SJSA1 (cell line): Measurements from ENCODE around the gene PTGER3. TPM values are rescaled to one million over a fixed set of nuclear protein-coding genes. Genes with fewer than 3 reads are reported as not detected.

ENCODE experiments used
- DNase-seq, 2 experiments: peaks; one replicate each; pipeline ENCODE4 v3.0.0-alpha.2; 2015 to 2020; ENCODE audit warnings: low spot score in 2 of 2, low read depth in 1 of 2
- H3K27ac ChIP-seq: fragments of 250-450 bp; sonication (Bioruptor Pico); 2 replicates; pipeline ENCODE4 v1.5.1; 2020; ENCODE audit warnings: mild to moderate bottlenecking, moderate library complexity
- H3K27me3 ChIP-seq: fragments of 250-450 bp; sonication (Bioruptor Pico); replicated peaks from 2 replicates; pipeline ENCODE4 v1.5.1; 2020; ENCODE audit warnings: mild to moderate bottlenecking, moderate library complexity
- H3K36me3 ChIP-seq: fragments of 250-450 bp; sonication (Bioruptor Pico); 2 replicates; pipeline ENCODE4 v1.5.1; 2020; ENCODE audit warnings: mild to moderate bottlenecking
- H3K4me1 ChIP-seq: fragments of 250-450 bp; sonication (Bioruptor Pico); replicated peaks from 2 replicates; pipeline ENCODE4 v1.6.1; 2021; ENCODE audit warnings: mild to moderate bottlenecking
- H3K4me3 ChIP-seq: fragments of 250-450 bp; sonication (Bioruptor Pico); 2 replicates; pipeline ENCODE4 v1.5.1; 2020; ENCODE audit warnings: mild to moderate bottlenecking
- H3K9me3 ChIP-seq: fragments of 250-450 bp; sonication (Bioruptor Pico); replicated peaks from 2 replicates; pipeline ENCODE4 v1.5.1; 2020; ENCODE audit warnings: mild to moderate bottlenecking
- total RNA-seq: library from RNA; depleted of rRNA; stranded (reverse); fragments of >200 nt; shearing (Covaris generic); gene quantifications from 2 replicates; pipeline ENCODE4 v1.2.3, GENCODE V29; 2014

PTGER3 gene
- total RNA-seq, 1 experiment from 2014 or later = 14.9 TPM

- Histone ChIP-seq H3K4me3 (no peak overlapping the region), H3K4me1 (no peaks in the 10 kb centered on the region), H3K36me3 (no peaks in the 10 kb centered on the region), H3K27me3 (0 out of 2 replicates have a peak, but pooled peaks cover 2% of the 10 kb centered on the region), H3K9me3 (no peaks in the 10 kb centered on the region; the same call in 1 of the 2 replicates), H3K27ac (no peak overlapping the region)
- no peak for DNase-seq
Observed at GRCh38 chr1:70979313-70979712, 68.3 kb downstream of the PTGER3 start.

DNA sequence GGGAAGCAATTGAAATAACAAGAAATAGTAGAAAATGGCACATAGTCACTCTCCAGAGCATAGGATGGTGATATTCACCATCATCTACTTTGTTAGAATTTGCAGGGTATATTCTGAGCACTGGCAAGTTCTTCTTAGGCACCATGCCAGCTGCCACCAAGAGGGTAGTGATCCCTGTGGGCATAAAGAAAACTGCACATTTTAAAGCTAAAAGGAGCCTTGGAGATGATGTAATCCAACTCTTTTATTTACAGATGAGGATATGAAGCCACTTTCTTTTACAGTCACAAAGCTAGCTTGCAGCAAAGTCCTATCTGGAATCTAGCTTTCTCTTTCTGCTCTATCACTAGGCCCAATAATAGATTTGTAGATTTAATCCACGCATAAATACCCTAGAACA lies 69.0 kb downstream of the PTGER3 start:
- Histone ChIP-seq H3K4me3 (no peak overlapping the region), H3K27me3 (0 out of 2 replicates have a peak, but pooled peaks cover 2% of the 10 kb centered on the region), H3K9me3 (no peaks in the 10 kb centered on the region; the same call in 1 of the 2 replicates), H3K36me3 (no peaks in the 10 kb centered on the region), H3K27ac (no peak overlapping the region), H3K4me1 (no peaks in the 10 kb centered on the region)
- DNase-seq = no peak

GRCh38 chr1:70977575-70977974 lies 70.0 kb downstream of the PTGER3 start:
- H3K9me3 ChIP-seq = no peaks in the 10 kb centered on the region; the same call in 1 of the 2 replicates
- no peaks in the 10 kb centered on the region for H3K36me3 ChIP-seq
- 0 out of 2 replicates have a peak, but pooled peaks cover 2% of the 10 kb centered on the region for H3K27me3 ChIP-seq
- no peak overlapping the region for H3K4me3 ChIP-seq
- no peak overlapping the region for H3K27ac ChIP-seq
- no peaks in the 10 kb centered on the region for H3K4me1 ChIP-seq
- DNase-seq = no peak

DNA sequence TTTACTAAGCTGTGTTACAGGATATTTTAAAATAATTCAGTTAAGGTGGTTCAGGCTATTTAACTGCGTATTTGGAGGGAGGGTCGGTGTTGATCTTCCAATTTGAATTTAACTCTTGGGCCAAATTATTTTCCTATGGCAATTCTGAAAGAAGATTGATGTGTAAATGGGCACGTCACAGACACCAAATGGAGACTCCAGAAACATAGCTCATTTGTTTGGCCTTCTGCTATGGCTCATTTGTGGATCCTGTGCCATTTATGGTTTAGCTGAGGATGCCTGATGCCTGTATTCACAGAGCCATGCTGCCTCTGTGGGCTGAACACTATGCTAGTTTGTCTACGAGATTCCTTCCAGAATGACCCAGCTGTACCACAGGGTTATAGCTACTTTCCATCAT lies 70.6 kb downstream of the PTGER3 start:
- Histone ChIP-seq H3K4me3 (no peak overlapping the region), H3K27me3 (0 out of 2 replicates have a peak, but pooled peaks cover 2% of the 10 kb centered on the region)
- no peak for DNase-seq

GRCh38 chr1:70973754-70974153 lies 73.9 kb downstream of the PTGER3 start:
- Histone ChIP-seq H3K36me3 (no peaks in the 10 kb centered on the region), H3K4me1 (no peaks in the 10 kb centered on the region), H3K27me3 (0 out of 2 replicates have a peak, but pooled peaks cover 2% of the 10 kb centered on the region), H3K9me3 (no peaks in the 10 kb centered on the region), H3K27ac (no peak overlapping the region), H3K4me3 (no peak overlapping the region)
- DNase-seq = no peak

More for the DNA sequence above, 70.6 kb downstream of the PTGER3 start:
- H3K27ac ChIP-seq = no peak overlapping the region
- H3K4me1 ChIP-seq = no peaks in the 10 kb centered on the region
- no peaks in the 10 kb centered on the region; the same call in 1 of the 2 replicates for H3K9me3 ChIP-seq
- H3K36me3 ChIP-seq = no peaks in the 10 kb centered on the region

DNA sequence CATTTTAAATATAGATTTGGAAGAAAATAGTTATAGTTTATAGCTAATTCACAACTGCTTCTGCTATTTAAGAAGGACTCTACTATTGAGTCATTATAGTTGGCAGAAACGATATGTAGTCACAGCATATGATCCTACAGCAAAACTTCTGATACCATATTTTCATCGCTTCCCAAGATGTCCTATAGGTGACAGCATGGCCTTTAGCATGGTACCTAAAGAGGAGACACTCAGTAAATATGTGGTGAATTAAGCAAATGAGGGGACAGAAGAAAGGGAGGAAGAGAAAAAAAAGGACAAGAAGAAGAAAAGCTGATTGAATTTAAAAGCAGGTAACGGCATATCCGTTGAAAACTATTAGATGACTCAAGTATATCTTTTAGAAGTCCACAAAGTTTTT lies 77.2 kb downstream of the PTGER3 start:
- no peaks in the 10 kb centered on the region for H3K36me3 ChIP-seq
- peaks cover 3% of the 10 kb centered on the region; the same call in 1 of the 2 replicates for H3K27me3 ChIP-seq
- no peak for DNase-seq
- H3K4me3 ChIP-seq = no peak overlapping the region
- no peaks in the 10 kb centered on the region for H3K9me3 ChIP-seq
- H3K4me1 ChIP-seq = no peaks in the 10 kb centered on the region
- no peak overlapping the region for H3K27ac ChIP-seq

DNA sequence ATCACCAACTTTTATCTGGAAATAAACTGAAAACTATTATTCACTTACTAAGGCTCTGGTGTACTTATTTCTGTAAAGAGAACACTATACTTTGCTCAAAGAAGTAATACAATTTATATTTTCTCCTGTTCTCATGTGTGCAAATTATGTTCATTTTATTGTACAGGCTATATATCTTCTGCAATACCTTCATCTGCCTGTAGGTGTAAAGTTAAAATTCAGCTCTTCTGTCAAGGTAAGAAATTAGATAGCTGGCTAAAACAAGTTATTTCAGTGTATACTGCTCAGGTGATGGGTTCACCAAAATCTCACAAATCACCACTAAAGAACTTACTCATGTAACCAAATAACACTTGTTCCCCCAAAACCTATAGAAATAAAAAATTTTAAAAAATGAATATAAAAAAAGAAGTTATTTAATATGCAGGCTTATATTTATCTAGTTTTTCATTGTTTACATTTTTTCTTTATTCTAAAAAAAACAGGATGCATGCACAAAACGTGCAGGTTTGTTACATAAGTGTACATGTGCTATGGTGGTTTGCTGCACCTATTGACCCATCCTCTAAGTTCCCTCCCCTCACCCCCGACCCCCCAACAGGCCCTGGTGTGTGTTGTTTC lies 81.5 kb downstream of the PTGER3 start:
- Histone ChIP-seq H3K27ac (no peak overlapping the region), H3K4me1 (no peaks in the 10 kb centered on the region), H3K9me3 (no peaks in the 10 kb centered on the region), H3K36me3 (no peaks in the 10 kb centered on the region), H3K4me3 (no peak overlapping the region), H3K27me3 (peaks cover 3% of the 10 kb centered on the region; the same call in 1 of the 2 replicates)
- DNase-seq = no peak

GRCh38 chr1:70963374-70963773 lies 84.2 kb downstream of the PTGER3 start:
- H3K9me3 ChIP-seq = no peaks in the 10 kb centered on the region
- H3K27me3 ChIP-seq = peaks cover 3% of the 10 kb centered on the region; the same call in 1 of the 2 replicates
- no peak overlapping the region for H3K27ac ChIP-seq
- H3K4me1 ChIP-seq = no peaks in the 10 kb centered on the region
- H3K4me3 ChIP-seq = no peak overlapping the region
- DNase-seq = no peak
- H3K36me3 ChIP-seq = no peaks in the 10 kb centered on the region

DNA sequence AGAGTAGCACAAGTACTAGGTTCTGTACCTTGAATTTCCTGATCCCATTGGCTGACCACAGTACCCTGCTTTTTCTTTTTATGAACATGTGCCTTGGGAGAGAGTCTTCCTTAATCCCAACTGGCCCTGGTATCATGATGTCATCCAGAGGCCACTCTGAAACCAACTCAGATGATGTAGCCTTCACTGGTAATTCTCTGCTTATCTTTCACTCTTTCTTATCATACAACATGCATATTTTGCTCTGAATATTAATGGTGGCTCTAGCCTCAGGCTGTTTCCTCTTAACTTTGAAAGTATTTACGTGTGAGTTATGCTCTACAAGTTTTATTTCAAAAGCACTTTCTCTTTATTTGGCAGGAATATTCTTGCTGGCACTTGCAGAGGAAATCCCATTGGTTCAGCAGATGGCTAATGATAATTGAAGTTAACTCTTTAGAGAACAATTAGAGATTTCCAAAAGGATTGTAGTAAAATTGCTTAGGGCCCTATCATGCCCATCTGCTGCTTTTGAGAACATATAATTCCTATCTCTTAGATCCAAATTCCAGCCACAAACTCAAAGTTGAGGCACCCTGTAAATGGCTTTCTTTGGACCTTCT lies 86.1 kb downstream of the PTGER3 start:
- H3K27me3 ChIP-seq = no peaks in the 10 kb centered on the region; the same call in 1 of the 2 replicates
- no peaks in the 10 kb centered on the region for H3K4me1 ChIP-seq
- no peaks in the 10 kb centered on the region for H3K9me3 ChIP-seq
- DNase-seq = no peak
- H3K36me3 ChIP-seq = no peaks in the 10 kb centered on the region
- no peak overlapping the region for H3K27ac ChIP-seq
- H3K4me3 ChIP-seq = no peak overlapping the region

- no peaks in the 10 kb centered on the region for H3K36me3 ChIP-seq
Observed at GRCh38 chr1:70948396-70949017, 99.1 kb downstream of the PTGER3 start.

DNA sequence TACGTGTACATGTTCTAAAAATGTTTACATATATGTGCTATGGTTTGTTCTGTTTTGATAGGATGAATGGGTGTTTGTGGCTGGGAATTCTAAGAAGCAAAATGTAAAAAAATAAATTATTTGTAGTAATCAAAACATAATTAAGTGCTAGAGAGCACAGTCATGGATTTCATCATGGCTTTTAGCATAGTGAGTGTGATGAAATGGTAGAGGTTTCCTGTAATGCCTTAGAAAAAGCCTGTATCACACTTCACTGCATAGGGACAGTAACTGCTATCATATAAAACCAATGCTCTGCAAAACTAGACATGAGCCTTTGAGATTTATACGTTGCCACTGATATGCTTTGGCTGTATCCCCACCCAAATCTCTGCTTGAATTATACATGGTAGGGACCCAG lies 99.8 kb downstream of the PTGER3 start:
- H3K9me3 ChIP-seq = no peaks in the 10 kb centered on the region
- H3K27ac ChIP-seq = no peak overlapping the region

More at GRCh38 chr1:70948396-70949017, 99.1 kb downstream of the PTGER3 start:
- no peak for DNase-seq
- Histone ChIP-seq H3K27me3 (no peaks in the 10 kb centered on the region), H3K4me1 (no peaks in the 10 kb centered on the region), H3K27ac (no peak overlapping the region), H3K4me3 (no peak overlapping the region), H3K9me3 (no peaks in the 10 kb centered on the region)

DNA sequence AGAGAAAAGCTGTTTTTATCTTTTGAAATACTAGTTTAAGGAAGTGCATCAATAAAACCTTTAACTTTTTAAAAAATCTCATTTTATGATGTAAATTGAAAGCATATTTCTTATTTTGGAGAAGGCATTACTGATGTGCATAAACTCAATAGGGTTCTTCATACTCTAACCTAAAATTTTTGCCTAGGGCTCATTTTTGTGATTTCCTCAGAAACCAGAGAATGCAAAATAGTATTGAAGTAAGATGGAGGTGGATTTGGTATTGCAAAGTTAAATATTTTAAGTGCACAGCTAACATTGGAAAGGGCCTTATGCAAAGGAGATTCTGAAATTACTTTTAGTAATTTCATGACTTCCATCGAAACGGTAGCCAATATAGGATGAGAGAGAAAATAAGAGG lies 101.9 kb downstream of the PTGER3 start:
- Histone ChIP-seq H3K9me3 (no peaks in the 10 kb centered on the region), H3K27ac (no peak overlapping the region), H3K4me1 (no peaks in the 10 kb centered on the region), H3K27me3 (no peaks in the 10 kb centered on the region), H3K36me3 (no peaks in the 10 kb centered on the region), H3K4me3 (no peak overlapping the region)
- DNase-seq = no peak

More for the DNA sequence above, 99.8 kb downstream of the PTGER3 start:
- no peak overlapping the region for H3K4me3 ChIP-seq
- no peak for DNase-seq
- no peaks in the 10 kb centered on the region for H3K36me3 ChIP-seq
- H3K27me3 ChIP-seq = no peaks in the 10 kb centered on the region
- H3K4me1 ChIP-seq = no peaks in the 10 kb centered on the region

- H3K27me3 ChIP-seq = no peaks in the 10 kb centered on the region
- H3K9me3 ChIP-seq = no peaks in the 10 kb centered on the region
- DNase-seq = no peak
- no peaks in the 10 kb centered on the region for H3K4me1 ChIP-seq
- no peak overlapping the region for H3K4me3 ChIP-seq
- H3K36me3 ChIP-seq = no peaks in the 10 kb centered on the region
- H3K27ac ChIP-seq = no peak overlapping the region
Observed at GRCh38 chr1:70945251-70945650, 102.4 kb downstream of the PTGER3 start.

DNA sequence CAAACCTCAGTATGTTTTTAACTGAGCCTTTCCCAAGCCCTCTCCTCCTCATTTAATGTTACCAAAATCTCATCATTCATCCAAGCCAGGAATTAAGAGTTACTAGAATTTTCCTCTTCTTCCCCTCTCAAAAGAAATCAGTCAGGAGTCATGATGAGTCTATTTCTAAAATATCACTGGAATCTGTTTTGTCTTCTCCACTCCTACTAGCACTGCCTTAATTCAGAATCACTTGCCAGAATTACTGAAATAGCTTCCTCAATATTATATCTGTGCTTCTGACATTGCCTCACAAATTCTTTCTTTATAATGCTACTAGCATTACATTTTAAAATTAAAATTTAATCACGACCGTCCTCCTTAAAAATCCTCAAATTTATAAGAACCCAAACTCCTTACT lies 106.1 kb downstream of the PTGER3 start:
- no peaks in the 10 kb centered on the region for H3K27me3 ChIP-seq
- no peak for DNase-seq
- H3K9me3 ChIP-seq = no peaks in the 10 kb centered on the region
- no peak overlapping the region for H3K4me3 ChIP-seq
- no peaks in the 10 kb centered on the region for H3K36me3 ChIP-seq
- no peaks in the 10 kb centered on the region for H3K4me1 ChIP-seq
- H3K27ac ChIP-seq = no peak overlapping the region
